KOPT-K1 (cell line): ENCODE data around the gene DPF1.

Source experiments
- H3K27ac ChIP-seq: fragments of 200-600 bp; sonication (generic); 2 replicates; pipeline ENCODE4 v1.5.1; 2016; ENCODE audit warnings: antibody characterized with exemption, mild to moderate bottlenecking, low read depth, low read length; ENCODE audit not compliant: poor library complexity, severe bottlenecking
- H3K36me3 ChIP-seq: fragments of 200-600 bp; sonication (generic); 2 replicates; pipeline ENCODE4 v1.5.1; 2017; ENCODE audit warnings: antibody characterized with exemption, mild to moderate bottlenecking, low read length, moderate library complexity; ENCODE audit not compliant: insufficient read depth
- H3K9me3 ChIP-seq: fragments of 200-600 bp; sonication (generic); 2 replicates; pipeline ENCODE4 v1.5.1; 2017; ENCODE audit warnings: antibody characterized with exemption, low read length, mild to moderate bottlenecking; ENCODE audit not compliant: insufficient read depth, poor library complexity, severe bottlenecking

The DPF1 gene

GRCh38 chr19:38182536-38183210, 41.3 kb downstream of the DPF1 start:
- Histone ChIP-seq H3K9me3 (peaks cover 15% of the 10 kb centered on the region), H3K36me3 (no peaks in the 10 kb centered on the region), H3K27ac (no peak overlapping the region)

- Histone ChIP-seq H3K9me3 (peaks cover 15% of the 10 kb centered on the region), H3K27ac (no peak overlapping the region), H3K36me3 (no peaks in the 10 kb centered on the region)
Observed at GRCh38 chr19:38180071-38180470, 44.0 kb downstream of the DPF1 start.

- Histone ChIP-seq H3K27ac (no peak overlapping the region), H3K9me3 (peaks cover 7% of the 10 kb centered on the region), H3K36me3 (no peaks in the 10 kb centered on the region)
Observed at GRCh38 chr19:38175422-38175821, 48.6 kb downstream of the DPF1 start.

- Histone ChIP-seq H3K36me3 (no peaks in the 10 kb centered on the region), H3K27ac (no peak overlapping the region), H3K9me3 (no peaks in the 10 kb centered on the region)
Observed at GRCh38 chr19:38173291-38174041, 50.6 kb downstream of the DPF1 start.

GRCh38 chr19:38172001-38172400, 52.0 kb downstream of the DPF1 start:
- Histone ChIP-seq H3K9me3 (no peaks in the 10 kb centered on the region), H3K27ac (no peak overlapping the region), H3K36me3 (no peaks in the 10 kb centered on the region)

GRCh38 chr19:38170334-38170733, 53.7 kb downstream of the DPF1 start:
- Histone ChIP-seq H3K9me3 (no peaks in the 10 kb centered on the region), H3K36me3 (0 out of 2 replicates have a peak, but pooled peaks cover 1% of the 10 kb centered on the region), H3K27ac (no peak overlapping the region)

- H3K9me3 ChIP-seq = no peaks in the 10 kb centered on the region
- H3K36me3 ChIP-seq = 0 out of 2 replicates have a peak, but pooled peaks cover 11% of the 10 kb centered on the region
- no peak overlapping the region for H3K27ac ChIP-seq
Observed at GRCh38 chr19:38168637-38169036, 55.4 kb downstream of the DPF1 start.

- H3K9me3 ChIP-seq = peaks cover 13% of the 10 kb centered on the region
- no peak overlapping the region for H3K27ac ChIP-seq
- H3K36me3 ChIP-seq = peaks cover 26% of the 10 kb centered on the region; the same call in 1 of the 2 replicates
Observed at GRCh38 chr19:38165335-38165734, 58.7 kb downstream of the DPF1 start.

GRCh38 chr19:38164526-38164925, 59.5 kb downstream of the DPF1 start:
- Histone ChIP-seq H3K9me3 (peaks cover 13% of the 10 kb centered on the region), H3K27ac (no peak overlapping the region), H3K36me3 (peaks cover 26% of the 10 kb centered on the region; the same call in 1 of the 2 replicates)

GRCh38 chr19:38163419-38164290, 60.4 kb downstream of the DPF1 start:
- H3K9me3 ChIP-seq = peaks cover 13% of the 10 kb centered on the region
- H3K27ac ChIP-seq = no peak overlapping the region
- peaks cover 26% of the 10 kb centered on the region; the same call in 1 of the 2 replicates for H3K36me3 ChIP-seq

- H3K27ac ChIP-seq = no peak overlapping the region
- peaks cover 26% of the 10 kb centered on the region; the same call in 1 of the 2 replicates for H3K36me3 ChIP-seq
- peaks cover 13% of the 10 kb centered on the region for H3K9me3 ChIP-seq
Observed at GRCh38 chr19:38162632-38163031, 61.4 kb downstream of the DPF1 start.

- Histone ChIP-seq H3K36me3 (peaks cover 26% of the 10 kb centered on the region; the same call in 1 of the 2 replicates), H3K27ac (no peak overlapping the region)
Observed at GRCh38 chr19:38162094-38162493, 61.9 kb downstream of the DPF1 start.

More at GRCh38 chr19:38162094-38162493, 61.9 kb downstream of the DPF1 start:
- peaks cover 13% of the 10 kb centered on the region for H3K9me3 ChIP-seq
